HCT116 (cell line): Measurements from ENCODE around the gene CUX1. TPM values are rescaled to one million over a fixed set of nuclear protein-coding genes. Genes with fewer than 3 reads are reported as not detected.

Experiments used
- ATAC-seq: fragments of 200-7000 bp; cut with Tn5 transposase; 2 replicates; pipeline ENCODE4 v1.9.1; 2020; ENCODE audit warnings: mild to moderate bottlenecking, moderate library complexity
- BruUV-seq: library from RNA; stranded (reverse); fragments of 400-500 nt; replicated peaks from 2 replicates; lab custom pipeline; 2021; lab: Mats Ljungman, UMichigan
- CTCF ChIA-PET: fragments of 300-600 bp; sonication (Branson Sonifier 250); formaldehyde crosslinking; loops from one replicate; lab custom pipeline; 2021; ENCODE audit warnings: antibody characterized with exemption; lab: Charles Lee
- POLR2A ChIA-PET: fragments of 300-600, 350-600 bp; sonication (Branson Sonifier 250); formaldehyde crosslinking; loops from one replicate; lab custom pipeline; 2021; ENCODE audit warnings: antibody characterized with exemption; lab: Charles Lee
- RAD21 ChIA-PET, 2 experiments: fragments of 300-600 bp; sonication (Branson Sonifier 250); formaldehyde crosslinking; loops; one replicate each; lab custom pipeline; 2023; ENCODE audit warnings: low total read pairs in 2 of 2; ENCODE audit not compliant: uncharacterized antibody in 2 of 2, unreplicated experiment in 2 of 2, low non-redundant PET in 1 of 2; lab: Charles Lee
- DNase-seq: peaks from one replicate; pipeline ENCODE4 v3.0.0-alpha.2; 2010; ENCODE audit warnings: low read depth, low spot score
- H2AFZ ChIP-seq: fragments of 200-600 bp; shearing (Covaris generic), sonication (generic); 2 replicates; pipeline ENCODE4 v1.6.1; 2017; ENCODE audit warnings: low read depth, mixed run types, mixed read lengths, antibody characterized with exemption, low read length; ENCODE audit not compliant: poor library complexity, severe bottlenecking
- H3K27ac ChIP-seq: 2 replicates; pipeline ENCODE4 v1.5.1; 2012; ENCODE audit warnings: low read depth, low read length
- H3K27me3 ChIP-seq: fragments of 200-600 bp; sonication (generic); 2 replicates; pipeline ENCODE4 v1.6.1; 2016; ENCODE audit warnings: mixed run types, low read length, mixed read lengths; ENCODE audit not compliant: insufficient read depth
- H3K36me3 ChIP-seq, 2 experiments: fragments of 200-500 bp in 1 of 2; fragments of 200-600 bp in 1 of 2; sonication (Bioruptor generic) in 1 of 2; sonication (generic) in 1 of 2; 2 replicates each; pipeline versions ENCODE4 v1.5.1 to v1.6.1; 2014 to 2016; ENCODE audit warnings: low read length in 2 of 2, inconsistent platforms in 1 of 2, mixed read lengths in 1 of 2, mixed run types in 1 of 2; ENCODE audit not compliant: insufficient read depth in 2 of 2, control insufficient read depth in 1 of 2
- H3K4me1 ChIP-seq, 2 experiments: fragments of 200-600 bp in 1 of 2; sonication (generic) in 1 of 2; 2 replicates each; pipeline versions ENCODE4 v1.5.1 to v1.6.1; 2012 to 2017; ENCODE audit warnings: low read length in 2 of 2, inconsistent platforms in 1 of 2, mild to moderate bottlenecking in 1 of 2, mixed read lengths in 1 of 2, mixed run types in 1 of 2, moderate library complexity in 1 of 2; ENCODE audit not compliant: insufficient read depth in 2 of 2, control insufficient read depth in 1 of 2
- H3K4me2 ChIP-seq: fragments of 200-600 bp; sonication (generic); 2 replicates; pipeline ENCODE4 v1.6.1; 2017; ENCODE audit warnings: mixed run types, low read length, mixed read lengths
- H3K4me3 ChIP-seq, 2 experiments: fragments of 200-600 bp in 1 of 2; sonication (generic) in 1 of 2; replicated peaks in 1 of 2; 2 replicates each; pipeline ENCODE4 v1.5.1; 2011 to 2016; ENCODE audit warnings: low read length in 2 of 2, control low read depth in 1 of 2, low read depth in 1 of 2, mild to moderate bottlenecking in 1 of 2, mixed read lengths in 1 of 2, mixed run types in 1 of 2
- H3K79me2 ChIP-seq: fragments of 200-600 bp; sonication (generic); 2 replicates; pipeline ENCODE4 v1.6.1; 2017; ENCODE audit warnings: mild to moderate bottlenecking, mixed run types, low read length, moderate library complexity, mixed read lengths; ENCODE audit not compliant: insufficient read depth
- H3K9ac ChIP-seq: fragments of 200-600 bp; sonication (generic); 2 replicates; pipeline ENCODE4 v1.6.1; 2016; ENCODE audit warnings: low read length, mixed read lengths
- H3K9me2 ChIP-seq: fragments of 200-600 bp; sonication (generic), shearing (Covaris generic); 2 replicates; pipeline ENCODE4 v1.6.1; 2017; ENCODE audit warnings: mixed run types, mild to moderate bottlenecking, moderate library complexity; ENCODE audit not compliant: insufficient read depth
- H3K9me3 ChIP-seq, 2 experiments: fragments of 200-500 bp in 1 of 2; fragments of 200-600 bp in 1 of 2; sonication (Bioruptor generic) in 1 of 2; sonication (generic) in 1 of 2; 2 replicates each; pipeline ENCODE4 v1.6.1; 2014 to 2017; ENCODE audit warnings: low read length in 2 of 2, mixed read lengths in 2 of 2, inconsistent platforms in 1 of 2, low read depth in 1 of 2, mild to moderate bottlenecking in 1 of 2, mixed run types in 1 of 2, moderate library complexity in 1 of 2; ENCODE audit not compliant: control insufficient read depth in 1 of 2, insufficient read depth in 1 of 2
- H4K20me1 ChIP-seq: fragments of 200-600 bp; sonication (generic), shearing (Covaris generic); 2 replicates; pipeline ENCODE4 v1.6.1; 2017; ENCODE audit warnings: mixed run types, mild to moderate bottlenecking, moderate library complexity; ENCODE audit not compliant: insufficient read depth
- ATF3 ChIP-seq: IDR thresholded peaks from 2 replicates; pipeline ENCODE4 v1.6.1; 2012
- CBX3 ChIP-seq: IDR thresholded peaks from 2 replicates; pipeline ENCODE4 v1.6.1; 2012; ENCODE audit warnings: low read depth
- CEBPB ChIP-seq: IDR thresholded peaks from 2 replicates; pipeline ENCODE4 v1.6.1; 2012; ENCODE audit warnings: low read depth
- CTCF ChIP-seq, 3 experiments: fragments of 200-600 bp in 1 of 3; sonication (generic) in 1 of 3; IDR thresholded peaks in 2 of 3; conservative IDR thresholded peaks in 1 of 3; 2 replicates each; pipeline ENCODE4 v1.5.1; 2012 to 2017; ENCODE audit warnings: low read depth in 2 of 3, low read length in 2 of 3, antibody characterized with exemption in 1 of 3, borderline replicate concordance in 1 of 3, control low read depth in 1 of 3, mild to moderate bottlenecking in 1 of 3, mixed read lengths in 1 of 3, mixed run types in 1 of 3, moderate library complexity in 1 of 3; ENCODE audit not compliant: insufficient read depth in 1 of 3
- EGR1 ChIP-seq: IDR thresholded peaks from 2 replicates; pipeline ENCODE4 v1.6.1; 2012; ENCODE audit warnings: low read depth
- EZH2 ChIP-seq: fragments of 200-600 bp; sonication (generic); IDR thresholded peaks from 2 replicates; pipeline ENCODE4 v1.6.1; 2017; ENCODE audit warnings: antibody characterized with exemption, mixed run types
- FOSL1 ChIP-seq: IDR thresholded peaks from 2 replicates; pipeline ENCODE4 v1.6.1; 2012; ENCODE audit warnings: low read depth
- POLR2AphosphoS5 ChIP-seq: IDR thresholded peaks from 2 replicates; pipeline ENCODE4 v1.6.1; 2011; ENCODE audit warnings: mild to moderate bottlenecking, low read depth, low read length, moderate library complexity
- REST ChIP-seq: IDR thresholded peaks from 2 replicates; pipeline ENCODE4 v1.6.1; 2012; ENCODE audit warnings: low read depth
- SIN3A ChIP-seq: IDR thresholded peaks from 2 replicates; pipeline ENCODE4 v1.6.1; 2012; ENCODE audit warnings: low read depth
- SP1 ChIP-seq: IDR thresholded peaks from 2 replicates; pipeline ENCODE4 v1.6.1; 2012; ENCODE audit warnings: low read depth
- intact Hi-C: fragments of 100-400 bp; cut with micrococcal nuclease; formaldehyde crosslinking; loops from 2 replicates; pipeline ENCODE4 v1.10.0; 2022
- total RNA-seq: library from RNA; stranded (reverse); gene quantifications from one replicate; pipeline ENCODE4 v1.2.1, GENCODE V29; 2021; ENCODE audit not compliant: unreplicated experiment

CUX1 gene
- total RNA-seq, 1 experiment from 2014 or later, result 68.9 TPM

GRCh38 chr7:102188746-102189145, 371.3 kb downstream of the CUX1 start:
- Histone ChIP-seq H3K27ac (no peak overlapping the region), H3K79me2 (no peaks in the 10 kb centered on the region), H4K20me1 (no peaks in the 10 kb centered on the region), H3K4me1 (no peaks in the 10 kb centered on the region), H3K9me2 (no peaks in the 10 kb centered on the region), H3K36me3 (no peaks in the 10 kb centered on the region; a peak in 2 of 4 replicates), H2AFZ (no peak overlapping the region), H3K4me3 (no peak overlapping the region), H3K27me3 (no peaks in the 10 kb centered on the region), H3K4me2 (no peak overlapping the region), H3K9ac (no peak overlapping the region), H3K9me3 (no peaks in the 10 kb centered on the region)
- ATAC-seq (no peak), DNase-seq (no peak)
- POLR2A ChIA-PET, result no interaction called here
- no TSS peak for BruUV-seq
- intact Hi-C loops, result no loop called here
- CTCF ChIA-PET, result no interaction called here
- no peak for TF ChIP-seq SIN3A
- no peak for TF ChIP-seq SP1
- TF ChIP-seq CBX3, result no peak
- no peak for TF ChIP-seq POLR2AphosphoS5
- TF ChIP-seq EZH2, result no peak
- no peak for TF ChIP-seq EGR1
- no peak for TF ChIP-seq FOSL1
- TF ChIP-seq CTCF (IDR thresholded peaks at IDR 0.05 in 2 of 3, conservative IDR thresholded peaks at IDR 0.05 in 1 of 3; ENCODE audit: borderline replicate concordance in 1 of 3, insufficient read depth in 1 of 3, low read depth in 2 of 3, low read length in 2 of 3), result no peak
- TF ChIP-seq REST, result no peak
- no peak for TF ChIP-seq CEBPB
- TF ChIP-seq ATF3, result no peak
- RAD21 ChIA-PET, result no interaction called here
